Keratinocyte (primary cell): ENCODE results near the gene GRIA1. TPM values are rescaled to one million over a fixed set of nuclear protein-coding genes. Genes with fewer than 3 reads are reported as not detected.

Source experiments
- DNase-seq: peaks from one replicate; pipeline ENCODE4 v3.0.0-alpha.2; 2011; ENCODE audit warnings: low read depth, missing footprints, low spot score
- FAIRE-seq: peaks from 2 replicates; lab custom pipeline; 2011; peaks lifted over from hg19 to GRCh38; lab: Jason Lieb, UNC
- H2AFZ ChIP-seq: 2 replicates; pipeline ENCODE4 v1.6.0; 2012; ENCODE audit warnings: low read length, control low read depth, inconsistent platforms; ENCODE audit not compliant: control insufficient read depth
- H3K27ac ChIP-seq: 2 replicates; pipeline ENCODE4 v1.5.1; 2011; ENCODE audit warnings: low read length; ENCODE audit not compliant: control insufficient read depth, insufficient read depth
- H3K27me3 ChIP-seq: 3 replicates; pipeline ENCODE4 v1.6.0; 2011; ENCODE audit warnings: low read length; ENCODE audit not compliant: control insufficient read depth, insufficient read depth; ENCODE audit errors: extremely low read depth
- H3K36me3 ChIP-seq, 2 experiments: 2 replicates in 1 of 2; 3 replicates in 1 of 2; pipeline ENCODE4 v1.5.1; 2011; ENCODE audit warnings: low read length in 2 of 2, mild to moderate bottlenecking in 1 of 2; ENCODE audit not compliant: control insufficient read depth in 2 of 2, insufficient read depth in 2 of 2; ENCODE audit errors: extremely low read depth in 1 of 2
- H3K4me1 ChIP-seq: 3 replicates; pipeline ENCODE4 v1.5.1; 2011; ENCODE audit warnings: low read length; ENCODE audit not compliant: control insufficient read depth, insufficient read depth; ENCODE audit errors: extremely low read depth
- H3K4me2 ChIP-seq: 3 replicates; pipeline ENCODE4 v1.6.0; 2011; ENCODE audit warnings: low read depth, low read length; ENCODE audit not compliant: control insufficient read depth, insufficient read depth; ENCODE audit errors: extremely low read depth
- H3K4me3 ChIP-seq, 3 experiments: fragments of 200-600 bp in 1 of 3; sonication (generic) in 1 of 3; 2 replicates in 2 of 3; 3 replicates in 1 of 3; pipeline ENCODE4 v1.5.1; 2011 to 2016; ENCODE audit warnings: low read length in 3 of 3, mild to moderate bottlenecking in 3 of 3, control low read depth in 2 of 3, inconsistent platforms in 1 of 3, low read depth in 1 of 3, mixed read lengths in 1 of 3, mixed run types in 1 of 3, moderate library complexity in 1 of 3; ENCODE audit not compliant: control insufficient read depth in 2 of 3, insufficient read depth in 2 of 3; ENCODE audit errors: extremely low read depth in 1 of 3
- H3K79me2 ChIP-seq: 2 replicates; pipeline ENCODE4 v1.6.0; 2012; ENCODE audit warnings: low read length; ENCODE audit not compliant: control insufficient read depth, insufficient read depth
- H3K9ac ChIP-seq: 3 replicates; pipeline ENCODE4 v1.6.0; 2011; ENCODE audit warnings: low read length; ENCODE audit not compliant: control insufficient read depth, insufficient read depth; ENCODE audit errors: extremely low read depth
- H3K9me1 ChIP-seq: 3 replicates; pipeline ENCODE4 v1.6.0; 2011; ENCODE audit warnings: low read length; ENCODE audit not compliant: control insufficient read depth, insufficient read depth; ENCODE audit errors: extremely low read depth
- H3K9me3 ChIP-seq: 2 replicates; pipeline ENCODE4 v1.5.1; 2012; ENCODE audit warnings: low read depth, low read length; ENCODE audit not compliant: control insufficient read depth
- H4K20me1 ChIP-seq: 3 replicates; pipeline ENCODE4 v1.6.0; 2011; ENCODE audit warnings: low read length; ENCODE audit not compliant: control insufficient read depth, insufficient read depth; ENCODE audit errors: extremely low read depth
- CTCF ChIP-seq, 3 experiments: IDR thresholded peaks in 1 of 3; conservative IDR thresholded peaks in 1 of 3; optimal IDR thresholded peaks in 1 of 3; 2 replicates in 2 of 3; 3 replicates in 1 of 3; pipeline versions ENCODE3 to v1.5.1; 2011; ENCODE audit warnings: low read length in 3 of 3, mild to moderate bottlenecking in 3 of 3, moderate library complexity in 2 of 3, control low read depth in 1 of 3, inconsistent platforms in 1 of 3; ENCODE audit not compliant: insufficient read depth in 2 of 3; ENCODE audit errors: extremely low read depth in 1 of 3
- EZH2 ChIP-seq: IDR thresholded peaks from one replicate; pipeline ENCODE4 v1.6.1; 2012; ENCODE audit warnings: inconsistent platforms, mild to moderate bottlenecking, low read length, moderate library complexity
- dilution Hi-C: fragments of 300-500 bp; cut with MboI; formaldehyde crosslinking; loops from one replicate; pipeline ENCODE4 v1.7.0; 2020; ENCODE audit warnings: low sequenced_read_pairs; ENCODE audit not compliant: extremely low pct_ligation_motif_present
- polyA plus RNA-seq, 5 experiments: library from polyadenylated mRNA; depleted of rRNA in 3 of 5; stranded (reverse) in 3 of 5; stranded (forward) in 1 of 5; unstranded in 1 of 5; fragments of >200 nt; gene quantifications; 1 replicate in 1 of 5; 2 replicates in 3 of 5; 3 replicates in 1 of 5; pipeline versions ENCODE4 v1.2.1 to v1.2.3, GENCODE V29; 2011 to 2012; ENCODE audit warnings: missing spikeins in 2 of 5, low read depth in 1 of 5, low replicate concordance in 1 of 5

Gene GRIA1
- polyA plus RNA-seq, 1 donor (not counting 4 experiments of a cell fraction or from before 2014, with no cell fraction given): not detected

GRCh38 chr5:153793699-153794098, 303.2 kb downstream of the GRIA1 start:
- dilution Hi-C loops: no loop called here
- Histone ChIP-seq H3K27ac (no peak overlapping the region), H4K20me1 (no peaks in the 10 kb centered on the region), H3K79me2 (no peaks in the 10 kb centered on the region), H3K4me2 (no peak overlapping the region), H3K4me3 (no peak overlapping the region), H3K9ac (no peak overlapping the region), H3K4me1 (no peaks in the 10 kb centered on the region), H2AFZ (no peak overlapping the region), H3K9me1 (no peaks in the 10 kb centered on the region), H3K36me3 (no peaks in the 10 kb centered on the region), H3K27me3 (no peaks in the 10 kb centered on the region), H3K9me3 (no peaks in the 10 kb centered on the region)
- TF ChIP-seq EZH2 (no peak), CTCF (optimal IDR thresholded peaks at IDR 0.05 in 1 of 3, IDR thresholded peaks at IDR 0.05 in 1 of 3, conservative IDR thresholded peaks at IDR 0.05 in 1 of 3; ENCODE audit: extremely low read depth in 1 of 3, insufficient read depth in 2 of 3, low read length in 3 of 3) (no peak)
- FAIRE-seq (no peak), DNase-seq (no peak)

- Histone ChIP-seq H3K27ac (no peak overlapping the region), H3K36me3 (no peaks in the 10 kb centered on the region), H3K4me1 (no peaks in the 10 kb centered on the region), H3K9me3 (no peaks in the 10 kb centered on the region), H3K4me3 (no peak overlapping the region), H3K9ac (no peak overlapping the region), H3K79me2 (no peaks in the 10 kb centered on the region), H2AFZ (no peak overlapping the region), H3K9me1 (no peaks in the 10 kb centered on the region), H3K27me3 (no peaks in the 10 kb centered on the region), H4K20me1 (no peaks in the 10 kb centered on the region), H3K4me2 (no peak overlapping the region)
- DNase-seq: no peak
- dilution Hi-C loops: no loop called here
- TF ChIP-seq EZH2 (no peak), CTCF (optimal IDR thresholded peaks at IDR 0.05 in 1 of 3, IDR thresholded peaks at IDR 0.05 in 1 of 3, conservative IDR thresholded peaks at IDR 0.05 in 1 of 3; ENCODE audit: extremely low read depth in 1 of 3, insufficient read depth in 2 of 3, low read length in 3 of 3) (no peak)
- no peak for FAIRE-seq
These were observed 303.9 kb downstream of the GRIA1 start for GRCh38 chr5:153794327-153794726.
